HT1080 (cell line): Measurements from ENCODE around the gene CAST. TPM values are rescaled to one million over a fixed set of nuclear protein-coding genes. Genes with fewer than 3 reads are reported as not detected.

Experiments
- DNase-seq: peaks from one replicate; pipeline ENCODE4 v3.0.0-alpha.2; 2015; ENCODE audit warnings: low read depth
- total RNA-seq: library from RNA; depleted of rRNA; stranded (reverse); fragments of >200 nt; shearing (Covaris generic); gene quantifications from 2 replicates; pipeline ENCODE4 v1.2.3, GENCODE V29; 2014

The CAST gene
- total RNA-seq, 1 experiment from 2014 or later = 123 TPM

DNA sequence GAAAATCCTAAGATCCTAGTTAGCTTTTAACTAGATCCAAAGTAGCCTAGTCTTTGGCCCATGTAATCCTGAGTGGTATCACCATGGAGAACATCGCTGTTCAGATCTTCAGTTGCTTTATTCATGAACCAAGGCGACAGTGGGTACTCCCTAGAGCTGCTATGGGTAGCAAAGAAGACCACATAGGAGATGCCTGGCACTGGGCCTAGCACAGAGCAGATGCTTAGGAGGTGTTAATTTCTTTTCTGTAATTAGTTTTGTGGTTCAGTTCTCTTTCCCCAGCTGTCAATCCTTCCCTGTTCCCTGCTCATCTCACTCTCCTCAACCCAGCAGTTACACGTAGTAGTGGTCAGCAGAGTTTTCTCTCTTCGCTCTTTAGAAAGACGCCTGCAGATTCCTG, 9.3 kb downstream of the CAST start:
- no peak for DNase-seq

DNA sequence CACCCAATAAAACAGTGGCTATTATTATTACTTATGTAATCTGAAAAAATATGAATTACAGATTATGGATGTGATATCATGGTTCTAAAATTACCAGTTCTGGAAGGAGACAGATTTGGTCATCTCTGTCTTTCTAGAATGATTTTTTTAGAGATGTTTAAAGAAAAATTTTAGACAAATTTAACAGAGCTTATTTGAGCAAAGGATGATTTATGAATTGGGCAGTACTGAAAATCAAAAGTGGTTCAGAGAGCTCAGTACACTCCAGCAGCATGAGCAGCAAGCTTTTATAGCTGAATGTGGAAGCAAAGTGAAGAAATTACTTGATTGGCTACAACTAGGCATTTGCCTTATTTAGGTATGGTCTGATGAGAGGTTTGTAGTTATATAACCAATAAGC, 11.0 kb downstream of the CAST start:
- no peak for DNase-seq

- no peak for DNase-seq
Observed at GRCh38 chr5:96675882-96676281, 13.7 kb downstream of the CAST start.

- no peak for DNase-seq
Observed at GRCh38 chr5:96677496-96677895, 15.3 kb downstream of the CAST start.

GRCh38 chr5:96679293-96679692, 17.1 kb downstream of the CAST start:
- DNase-seq = no peak

GRCh38 chr5:96680759-96681470, 18.7 kb downstream of the CAST start:
- DNase-seq = no peak

GRCh38 chr5:96683392-96683791, 21.2 kb downstream of the CAST start:
- DNase-seq = peak; percentile 36

DNA sequence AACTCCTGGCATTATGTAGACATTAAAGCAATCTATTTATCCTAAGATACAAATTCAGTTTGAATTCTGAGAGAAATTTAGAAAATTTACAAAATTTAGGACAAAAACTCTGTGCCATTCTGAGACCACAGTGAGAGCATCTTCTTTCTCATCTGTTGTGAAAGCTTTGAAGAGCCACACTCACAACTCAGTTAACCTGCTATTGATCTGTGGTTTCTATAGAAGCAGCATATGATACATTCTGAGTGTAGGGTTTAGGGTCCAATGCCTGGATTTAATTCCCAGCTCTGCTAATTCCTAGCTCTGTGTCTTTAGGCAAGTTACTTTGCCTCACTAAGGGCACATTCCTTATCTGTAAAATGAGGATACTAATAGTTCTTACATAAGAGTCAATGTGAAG, 21.6 kb downstream of the CAST start:
- DNase-seq = no peak

- no peak for DNase-seq
Observed at GRCh38 chr5:96687080-96687479, 24.9 kb downstream of the CAST start.

- DNase-seq = peak; percentile 56
Observed at GRCh38 chr5:96687812-96688453, 25.8 kb downstream of the CAST start.

GRCh38 chr5:96690861-96691260, 28.7 kb downstream of the CAST start:
- DNase-seq = no peak

- DNase-seq = no peak
Observed at GRCh38 chr5:96691503-96692303, 29.5 kb downstream of the CAST start.

GRCh38 chr5:96692441-96692840, 30.3 kb downstream of the CAST start:
- peak; percentile 53 for DNase-seq

DNA sequence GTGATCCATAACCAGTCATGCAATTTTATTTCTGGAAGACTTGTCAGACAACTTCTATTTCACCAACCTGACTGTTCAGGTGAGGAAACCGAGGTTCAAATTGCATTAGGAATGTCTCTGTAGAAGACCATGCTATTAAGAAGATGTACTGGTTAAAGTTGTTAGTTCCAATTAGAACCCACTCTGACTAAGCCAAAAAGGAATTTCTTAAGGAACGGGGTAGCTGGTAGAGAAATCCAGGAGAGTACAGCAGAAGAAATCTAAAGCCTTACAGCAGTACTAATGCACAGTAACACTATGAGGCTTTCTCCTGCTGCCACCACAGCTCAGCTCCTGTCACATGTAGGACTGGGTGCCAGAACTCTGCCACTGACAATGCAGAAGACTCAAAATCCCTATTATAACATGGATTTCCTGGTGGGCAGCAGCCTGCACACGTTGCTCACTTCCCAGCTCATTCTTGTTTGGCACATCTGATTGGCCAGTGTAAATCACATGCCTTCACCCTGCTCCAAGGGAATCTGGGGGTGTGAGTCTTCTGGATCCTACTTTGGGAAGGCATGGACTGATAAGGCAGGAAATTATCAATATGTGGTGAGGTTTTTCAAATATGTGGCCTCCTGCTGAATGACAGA, 37.1 kb downstream of the CAST start:
- DNase-seq = peak; percentile 18

DNA sequence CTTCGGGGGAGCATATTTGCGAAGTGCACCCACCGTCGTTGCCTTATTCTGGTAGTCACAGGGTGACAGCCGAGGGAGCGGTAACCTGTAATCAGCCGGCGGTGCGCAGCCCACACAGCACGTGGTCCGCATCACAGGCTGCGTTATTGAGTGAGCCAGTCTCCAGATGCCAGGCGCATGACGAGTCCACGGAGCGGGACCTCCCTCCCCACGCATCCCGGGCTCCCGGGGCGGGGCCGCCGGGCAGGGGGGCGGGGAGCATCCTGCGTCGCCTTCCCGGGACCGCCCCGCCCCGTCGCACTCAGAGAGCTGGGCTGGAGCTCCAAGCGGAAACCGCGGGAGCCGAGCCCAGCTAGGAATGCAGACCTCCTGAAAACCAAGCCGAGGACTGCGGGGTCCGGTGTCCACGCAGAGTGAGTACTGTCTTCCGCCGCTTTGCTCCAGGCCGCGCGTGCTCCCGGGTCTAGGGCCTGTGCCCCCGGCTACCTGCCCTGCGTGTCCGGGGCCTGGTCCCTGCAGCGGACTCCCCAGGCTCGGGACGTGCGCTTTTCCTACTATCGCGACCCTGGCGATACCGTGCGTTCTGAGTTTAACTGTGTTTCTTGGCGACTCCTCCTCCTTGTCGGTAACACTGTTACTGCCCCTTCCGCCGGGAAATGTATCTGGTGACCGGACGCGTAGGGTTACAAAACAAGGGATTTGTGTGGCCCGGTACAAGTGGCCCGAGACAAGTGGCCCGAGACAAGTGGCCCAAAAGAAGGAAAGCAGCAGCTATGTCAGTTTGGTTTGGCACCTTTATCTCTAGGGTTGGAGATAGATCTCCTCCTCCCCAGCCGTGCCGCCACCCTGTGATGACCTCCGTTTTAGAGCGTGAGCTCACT, 40.6 kb downstream of the CAST start:
- peak; percentile 95 for DNase-seq

- DNase-seq = no peak
Observed at GRCh38 chr5:96703384-96703920, 41.3 kb downstream of the CAST start.

GRCh38 chr5:96703995-96704394, 41.8 kb downstream of the CAST start:
- no peak for DNase-seq

DNA sequence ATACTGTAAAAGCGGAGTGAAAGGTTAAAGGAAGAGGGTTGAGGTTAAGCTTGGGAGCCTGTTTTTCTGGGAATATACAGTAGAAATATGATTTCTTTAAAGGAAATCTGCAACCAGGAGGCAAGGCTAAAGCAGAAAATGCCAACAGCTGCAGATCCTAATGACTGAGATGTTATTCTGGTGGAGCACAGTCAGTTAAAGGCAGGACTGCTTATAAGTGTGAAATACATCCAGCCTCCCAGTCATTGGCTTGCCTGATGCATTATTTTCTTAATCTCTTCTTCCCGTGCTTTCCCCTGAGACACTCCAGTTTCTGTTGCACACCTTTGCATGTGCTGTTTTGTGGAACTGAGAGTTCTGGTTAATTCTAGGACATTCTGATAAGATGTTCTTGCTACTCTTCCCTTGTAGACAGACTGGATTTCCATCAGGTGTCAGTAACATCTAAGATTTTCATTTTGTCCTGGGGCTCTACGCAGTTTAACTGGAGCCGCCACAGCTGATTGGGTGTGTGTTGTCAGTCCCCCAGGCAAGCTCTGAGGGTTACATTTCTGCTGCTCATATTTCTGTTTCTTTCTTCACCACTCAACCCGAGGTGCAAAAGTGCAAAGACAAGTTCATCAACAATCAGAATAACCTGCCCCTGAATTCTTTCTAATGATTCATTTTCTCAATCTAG, 44.4 kb downstream of the CAST start:
- DNase-seq = no peak

- no peak for DNase-seq
Observed at GRCh38 chr5:96708600-96708999, 46.4 kb downstream of the CAST start.
